ENCODE data around the gene SWT1.

SWT1 gene, protein sequence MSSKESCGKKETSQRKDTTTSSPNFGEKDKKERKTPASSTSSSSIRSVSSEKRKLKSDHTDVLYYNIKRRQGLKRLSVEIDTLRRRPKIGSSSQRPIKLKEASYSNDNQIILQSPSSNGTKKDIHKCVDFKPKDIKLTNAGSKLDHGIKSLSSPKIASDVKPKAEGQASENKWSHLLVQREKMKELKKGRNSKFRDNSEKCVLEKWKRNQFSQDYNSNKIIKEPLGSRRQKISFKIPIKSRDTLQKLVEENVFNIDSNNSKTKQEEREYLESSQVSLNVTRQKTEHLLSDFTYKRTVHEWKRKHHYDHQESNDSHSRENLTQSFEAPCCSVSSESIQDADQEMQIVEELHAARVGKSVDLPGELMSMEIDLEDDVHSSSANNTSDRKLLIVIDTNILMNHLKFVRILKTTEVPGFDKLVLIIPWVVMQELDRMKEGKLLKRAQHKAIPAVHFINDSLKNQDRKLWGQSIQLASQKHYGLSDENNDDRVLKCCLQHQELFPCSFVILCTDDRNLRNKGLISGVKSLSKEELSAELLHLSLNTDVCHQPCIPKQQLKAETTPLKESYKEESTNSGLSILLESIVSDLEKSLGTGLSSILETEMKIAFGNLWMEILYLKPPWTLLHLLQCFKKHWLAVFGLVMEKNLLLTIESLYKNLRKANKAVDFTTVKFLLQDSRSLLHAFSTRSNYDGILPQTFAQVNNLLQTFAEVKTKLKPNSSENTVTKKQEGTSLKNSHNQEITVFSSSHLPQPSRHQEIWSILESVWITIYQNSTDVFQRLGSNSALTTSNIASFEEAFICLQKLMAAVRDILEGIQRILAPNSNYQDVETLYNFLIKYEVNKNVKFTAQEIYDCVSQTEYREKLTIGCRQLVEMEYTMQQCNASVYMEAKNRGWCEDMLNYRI

DNA sequence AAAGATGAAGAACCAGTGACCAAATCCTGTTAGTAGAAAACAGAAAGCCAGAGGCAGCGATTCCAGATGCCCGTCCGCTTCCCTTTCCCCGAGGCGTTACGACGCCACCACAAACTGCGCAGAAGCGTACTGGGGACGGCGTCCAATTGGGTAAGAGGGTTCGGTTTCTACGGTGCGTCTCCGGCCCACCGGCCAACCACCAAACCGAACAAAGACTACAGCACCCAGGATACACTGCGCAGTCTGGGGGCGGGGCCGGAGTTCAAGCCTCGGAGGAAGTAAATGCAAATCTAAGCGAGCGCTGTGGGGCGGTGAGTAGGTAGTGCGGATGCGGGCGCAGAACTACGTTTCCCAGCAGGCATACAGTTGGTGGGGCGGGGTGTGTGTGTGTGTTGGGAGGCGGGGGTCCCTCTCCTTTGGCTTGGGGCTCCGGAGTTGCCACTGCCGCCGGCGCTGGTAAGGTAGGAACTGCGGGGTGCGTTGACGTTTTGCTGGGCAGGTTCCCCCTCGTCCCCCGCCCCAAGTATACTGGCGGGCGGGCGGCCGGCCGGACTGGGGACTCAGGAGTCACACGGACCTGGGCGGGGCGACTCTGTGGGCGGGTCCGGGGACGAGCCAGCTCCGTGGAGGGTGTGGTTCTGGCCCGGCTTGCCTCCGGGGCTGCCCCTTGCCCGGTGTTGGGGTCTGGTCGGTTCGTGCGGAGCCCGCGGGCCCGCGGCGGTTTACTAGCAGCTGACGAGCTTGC is at the start of gene SWT1, which contains the start of gene TRMT1L:
Gene SWT1, plus strand, starts transcription at position 314 of the 745 bp plus-strand sequence. CDS start 3,675 bp downstream, outside the sequence.
Gene TRMT1L, minus strand, starts transcription at position 100 of the 745 bp plus-strand sequence. CDS start 241 bp downstream, outside the sequence.
- peak; percentile 96 to 97 for DNase-seq (ENCODE audit: low read depth in 2 of 2, low spot score in 1 of 2)

DNA sequence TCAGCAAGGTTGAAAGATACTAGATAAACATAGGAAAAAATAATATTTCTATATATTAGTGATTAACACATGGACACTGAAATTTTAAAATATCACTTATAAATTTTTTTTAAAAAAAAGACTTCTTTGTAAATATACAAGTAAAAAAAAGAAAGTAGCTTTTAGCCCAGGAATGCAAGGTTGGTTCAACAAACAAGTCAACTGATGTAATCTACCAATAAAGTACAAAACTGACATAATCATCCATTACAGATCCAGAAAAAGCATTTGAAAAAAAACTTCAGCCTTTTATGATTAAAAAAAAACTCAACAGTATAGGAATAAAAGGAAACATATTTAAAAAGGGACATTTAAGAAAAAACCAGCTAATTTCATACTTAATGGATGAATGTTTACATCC is 48.6 kb upstream of the SWT1 start:
- no peak for DNase-seq (ENCODE audit: low read depth in 2 of 2, low spot score in 1 of 2)

DNA sequence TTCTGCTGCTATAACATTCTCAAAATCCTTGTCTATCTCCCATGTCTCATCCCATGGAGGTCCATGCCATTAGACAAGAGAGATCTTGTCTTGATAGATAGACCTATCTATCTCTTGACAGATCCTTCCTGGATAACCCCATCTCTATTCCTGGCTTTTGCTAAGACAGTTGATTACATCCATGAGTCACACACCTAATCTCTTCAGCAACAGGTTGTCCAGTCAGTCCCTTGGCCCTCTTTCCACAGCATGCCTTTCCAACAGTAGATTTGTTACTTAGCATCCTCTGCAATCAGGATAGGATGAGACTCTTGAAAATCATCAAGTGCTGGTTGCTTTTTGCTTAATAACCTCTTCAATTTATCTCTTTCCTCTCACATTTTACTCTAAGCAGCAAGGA is 46.8 kb upstream of the SWT1 start:
- DNase-seq (ENCODE audit: low read depth in 2 of 2, low spot score in 1 of 2): no peak

DNA sequence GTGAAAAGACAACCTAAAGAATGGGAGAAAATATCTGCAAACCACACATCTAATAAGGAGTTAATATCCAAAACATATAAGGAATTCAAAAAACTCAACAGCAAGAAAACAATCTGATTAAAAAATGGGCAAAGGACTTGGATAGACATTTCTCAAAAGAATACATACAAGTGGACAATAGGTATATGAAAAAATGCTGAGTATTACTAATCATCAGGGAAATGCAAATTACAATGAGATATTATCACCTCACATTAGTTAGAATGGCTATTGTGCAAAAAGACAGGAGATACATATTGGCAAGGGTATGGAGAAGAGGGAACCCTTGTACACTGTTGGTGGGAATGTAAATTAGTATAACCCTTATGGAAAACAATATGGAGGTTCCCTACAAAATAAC is 45.1 kb upstream of the SWT1 start:
- no peak for DNase-seq (ENCODE audit: low read depth in 2 of 2, low spot score in 1 of 2)

DNA sequence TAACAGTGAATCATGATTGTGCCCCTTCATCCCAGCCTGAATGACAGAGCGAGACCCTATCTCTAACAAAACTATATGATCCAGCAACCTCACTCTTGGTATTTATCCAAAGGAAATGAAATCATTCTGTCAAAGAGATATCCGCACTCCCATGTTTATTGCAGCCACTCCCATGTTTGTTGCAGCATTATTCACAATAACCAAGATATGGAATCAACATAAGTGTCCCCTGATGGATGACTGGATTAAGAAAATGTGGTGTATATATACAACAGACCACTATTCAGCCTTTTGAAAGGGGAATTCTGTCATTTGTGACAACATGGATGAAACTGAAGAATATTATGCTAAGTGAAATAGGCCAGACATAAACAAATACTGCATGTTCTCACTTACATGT is 44.6 kb upstream of the SWT1 start:
- no peak for DNase-seq (ENCODE audit: low read depth in 2 of 2, low spot score in 1 of 2)

DNA sequence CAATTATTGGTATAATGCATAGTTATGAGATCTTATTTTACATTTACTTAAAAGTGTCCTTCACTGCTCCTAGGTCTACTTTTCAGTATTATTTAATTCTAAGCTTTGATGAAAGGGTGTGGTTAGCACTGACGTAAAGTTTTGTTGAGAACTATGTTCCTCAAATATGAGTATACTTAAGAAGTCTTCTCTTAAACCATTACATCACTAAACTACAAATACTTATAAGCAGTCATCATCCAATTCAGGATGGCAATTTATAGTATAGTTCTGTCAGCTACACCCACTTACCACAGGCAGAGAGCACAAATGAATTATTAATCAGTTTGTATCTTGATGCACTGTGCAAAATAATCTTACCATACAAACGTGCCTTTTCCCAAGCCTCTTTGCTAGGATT is 27.3 kb upstream of the SWT1 start:
- no peak for DNase-seq (ENCODE audit: low read depth in 2 of 2, low spot score in 1 of 2)

DNA sequence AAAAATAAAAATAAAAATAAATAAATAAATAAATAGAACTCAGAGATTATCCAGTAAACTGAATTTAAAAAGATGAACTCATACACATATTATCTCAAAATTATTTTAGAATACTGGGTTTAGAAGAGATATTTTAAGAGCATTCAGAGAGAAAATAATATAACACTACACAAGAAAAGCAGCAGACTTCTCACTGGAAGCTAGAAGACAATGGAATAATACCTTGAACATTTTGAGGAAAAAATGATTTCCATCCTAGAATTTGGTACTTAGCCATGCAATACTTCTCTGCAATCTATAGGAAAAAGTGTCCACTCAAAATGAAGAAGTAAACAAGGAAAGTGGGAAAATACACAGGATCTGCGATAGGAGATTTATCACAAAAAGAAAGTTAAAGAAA is 24.4 kb upstream of the SWT1 start:
- DNase-seq (ENCODE audit: low read depth in 2 of 2, low spot score in 1 of 2): no peak

DNA sequence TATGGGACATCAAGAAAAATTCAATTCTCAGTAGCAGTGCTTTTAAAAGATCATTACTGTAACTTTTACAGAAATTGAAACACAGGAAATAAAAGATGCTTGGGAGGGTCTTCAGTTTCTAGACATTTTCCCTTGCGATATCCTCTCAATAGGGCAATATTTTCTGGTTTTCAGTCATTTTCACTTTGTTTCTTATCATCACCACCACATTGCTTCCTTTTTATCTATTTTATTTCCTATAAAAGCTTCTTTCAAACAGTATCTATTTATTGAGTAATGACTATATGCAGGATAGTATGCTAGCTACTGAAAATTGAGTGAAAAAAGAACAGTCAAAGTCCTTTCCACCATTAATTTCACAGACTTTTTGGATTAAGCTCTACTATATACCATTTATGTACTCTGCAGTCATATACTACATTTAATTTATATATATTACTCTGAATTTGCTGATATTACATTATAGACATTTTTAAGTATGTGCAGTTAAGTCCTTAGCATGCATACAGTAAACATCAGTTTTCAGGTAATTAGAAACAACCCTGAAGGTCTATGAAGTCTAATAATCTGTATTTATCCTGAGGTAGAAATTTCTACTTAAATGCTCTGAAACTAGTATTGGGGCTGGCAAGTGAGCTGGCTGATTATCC is 18.9 kb upstream of the SWT1 start:
- no peak for DNase-seq (ENCODE audit: low read depth in 2 of 2, low spot score in 1 of 2)

DNA sequence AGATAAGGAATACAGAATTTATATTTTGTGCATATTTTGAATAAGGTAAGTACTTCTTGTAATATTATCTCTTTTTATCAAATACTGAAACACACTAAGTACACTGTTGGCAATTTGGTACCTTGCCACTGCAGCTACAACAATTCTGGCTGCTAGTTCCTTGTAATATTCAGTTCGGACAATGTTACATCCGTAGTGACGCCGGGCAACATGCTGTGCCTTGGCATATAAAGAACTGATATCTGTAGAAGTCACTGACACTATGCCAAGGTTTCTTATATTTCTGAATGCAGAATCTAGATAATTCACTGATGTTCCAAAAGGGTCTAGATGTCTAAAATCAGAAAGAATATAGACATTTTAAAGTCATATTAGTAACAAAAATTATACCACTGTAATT is 17.7 kb upstream of the SWT1 start:
- DNase-seq (ENCODE audit: low read depth in 2 of 2, low spot score in 1 of 2): no peak

DNA sequence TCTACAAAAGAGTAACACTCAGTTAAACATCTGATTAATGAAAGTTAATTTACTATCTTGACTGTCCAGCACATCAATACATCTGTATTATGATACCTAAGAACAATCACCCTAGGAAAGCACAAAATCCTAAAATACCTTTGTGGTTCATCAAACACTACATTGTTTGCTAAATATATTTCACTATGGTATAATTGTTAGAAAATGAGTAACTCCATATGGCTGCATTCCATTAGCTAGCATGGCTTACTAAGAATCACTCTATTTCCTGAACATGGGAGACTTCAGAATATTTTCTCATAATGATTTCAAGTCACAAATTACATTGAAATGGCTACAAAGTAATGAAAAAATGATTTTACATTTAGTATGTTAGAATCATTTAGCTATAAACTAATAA is 12.7 kb upstream of the SWT1 start:
- no peak for DNase-seq (ENCODE audit: low read depth in 2 of 2, low spot score in 1 of 2)

DNA sequence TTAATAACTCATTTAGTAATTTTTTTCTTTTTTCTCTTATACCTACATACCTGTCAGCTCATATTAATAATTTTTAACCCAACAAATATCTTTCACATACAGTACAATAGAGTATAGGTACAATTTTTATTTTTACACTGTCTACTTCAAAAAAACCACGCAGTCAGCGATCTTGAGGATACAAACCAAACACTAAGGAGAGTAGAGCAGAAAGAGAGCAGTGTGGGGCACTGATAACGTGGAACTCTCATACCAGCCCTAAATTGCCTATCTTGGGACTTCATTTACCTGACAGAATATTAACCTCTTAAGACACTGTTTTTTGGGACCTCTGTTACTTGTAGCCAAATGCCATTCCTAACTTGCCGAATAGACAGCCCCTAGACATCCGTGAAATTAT is 5.8 kb upstream of the SWT1 start:
- DNase-seq (ENCODE audit: low read depth in 2 of 2, low spot score in 1 of 2): no peak

DNA sequence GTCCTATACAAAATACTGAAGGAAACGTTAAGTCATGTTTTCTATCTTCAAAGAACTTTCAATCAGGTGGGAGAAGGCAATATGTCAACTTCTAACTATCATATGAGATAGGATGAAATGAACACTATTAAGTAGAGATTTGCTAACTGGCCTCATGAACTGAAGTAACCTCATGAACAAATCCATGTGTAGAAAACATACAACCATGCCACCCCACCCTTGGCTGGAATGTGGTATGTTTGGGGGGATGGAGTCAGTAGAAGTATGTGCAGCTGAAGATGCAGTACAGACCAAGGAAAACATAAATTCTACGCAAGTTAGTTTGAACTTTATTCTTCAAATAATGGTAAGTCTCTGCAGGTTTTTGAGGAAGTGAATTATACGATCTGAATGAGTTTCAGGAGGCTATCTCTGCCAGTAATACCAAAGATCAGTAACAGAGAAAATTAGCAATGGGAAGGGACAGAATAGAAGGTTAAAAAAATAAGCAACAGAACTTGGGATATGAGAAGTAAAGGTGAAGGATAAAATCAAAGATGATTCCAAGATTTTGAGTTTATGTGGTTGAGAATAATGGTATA is 4.7 kb upstream of the SWT1 start:
- DNase-seq (ENCODE audit: low read depth in 2 of 2, low spot score in 1 of 2): no peak

DNA sequence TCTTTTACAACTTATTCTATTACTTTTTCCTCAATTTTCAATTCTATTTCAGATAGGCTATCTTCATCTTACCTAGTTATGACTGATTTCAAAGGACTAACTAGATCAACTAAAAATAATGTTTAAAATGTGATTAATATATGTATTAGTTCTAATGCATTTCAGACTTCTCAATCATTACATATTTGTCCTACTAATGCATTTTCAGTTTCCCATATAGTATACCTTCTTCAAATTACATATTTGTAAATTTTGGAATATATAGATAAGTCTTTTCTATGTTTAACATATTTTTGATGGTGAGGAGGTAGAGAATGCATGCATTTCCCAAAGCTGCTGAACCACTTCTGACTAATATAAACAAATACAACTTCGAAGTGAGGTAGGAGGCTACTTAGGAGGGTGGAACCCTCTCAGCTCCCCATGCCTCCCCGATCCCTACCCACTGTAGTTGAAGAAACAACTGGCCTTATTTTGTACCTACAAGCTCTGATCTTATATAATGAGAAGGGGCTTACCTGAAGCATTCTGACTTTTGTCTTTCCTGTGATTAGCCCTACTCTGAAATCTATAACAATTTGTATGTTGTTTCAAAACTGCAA is 2.0 kb upstream of the SWT1 start:
- no peak for DNase-seq (ENCODE audit: low read depth in 2 of 2, low spot score in 1 of 2)

DNA sequence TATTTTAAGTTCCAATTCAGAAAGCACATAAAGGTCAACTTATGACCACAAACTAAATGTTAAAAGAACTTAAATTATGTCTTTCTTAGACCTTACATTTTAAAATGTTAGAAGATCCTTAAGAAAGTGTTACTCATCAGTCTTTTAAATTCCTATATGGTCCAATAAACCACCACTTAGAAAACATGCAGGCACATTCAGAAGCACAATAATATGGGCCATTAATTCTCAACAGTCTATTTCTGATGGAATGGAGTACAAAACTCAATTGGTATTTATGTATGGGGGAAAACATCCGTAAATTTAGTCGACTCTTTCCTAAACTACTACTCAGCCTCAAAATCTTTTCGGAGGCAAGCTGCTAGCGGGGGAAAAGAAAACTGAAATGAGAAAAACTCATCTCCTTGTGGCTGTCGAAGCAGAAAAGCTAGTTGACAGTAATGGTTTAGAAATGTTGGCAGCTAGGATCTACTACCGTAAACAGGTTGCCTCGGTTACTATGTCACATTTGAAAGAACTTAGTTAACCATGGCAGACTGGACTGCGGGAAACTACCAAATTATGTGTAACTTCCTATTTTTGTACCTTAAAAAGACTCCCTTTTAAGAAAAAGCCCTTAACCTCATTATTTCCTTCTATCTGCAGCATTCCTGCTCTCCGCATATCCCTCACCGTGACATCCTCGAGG is 1.2 kb upstream of the SWT1 start:
- no peak for DNase-seq (ENCODE audit: low read depth in 2 of 2, low spot score in 1 of 2)

DNA sequence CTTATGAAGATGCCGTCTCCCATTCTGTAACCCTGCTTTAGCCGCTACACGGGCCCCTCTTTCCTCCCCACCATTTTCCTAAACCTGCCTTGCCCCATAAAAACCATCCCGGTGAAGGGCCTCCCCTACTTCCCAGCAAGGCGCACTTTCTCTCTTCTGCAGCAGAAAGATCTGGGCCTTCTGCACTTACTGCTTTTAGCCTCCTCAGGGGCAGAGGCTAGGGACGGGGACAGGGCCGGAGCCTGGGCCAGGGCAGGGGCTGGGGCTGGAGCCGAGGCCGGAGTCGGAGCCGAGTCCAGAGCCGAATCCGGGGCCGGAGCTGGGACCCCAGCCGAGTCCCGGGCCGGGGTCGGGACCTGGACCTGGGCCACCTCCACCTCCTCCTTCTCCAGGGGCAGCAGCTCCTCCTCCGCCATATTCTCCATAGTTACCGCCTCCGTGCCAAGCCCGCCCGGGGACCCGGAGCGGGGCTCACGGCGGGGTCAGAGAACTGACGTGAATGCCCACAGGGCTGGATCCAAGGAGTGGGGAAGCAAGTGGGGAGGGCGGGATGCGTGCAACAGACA is 596 bp upstream of the SWT1 start:
- DNase-seq (ENCODE audit: low read depth in 2 of 2, low spot score in 1 of 2): no peak

DNA sequence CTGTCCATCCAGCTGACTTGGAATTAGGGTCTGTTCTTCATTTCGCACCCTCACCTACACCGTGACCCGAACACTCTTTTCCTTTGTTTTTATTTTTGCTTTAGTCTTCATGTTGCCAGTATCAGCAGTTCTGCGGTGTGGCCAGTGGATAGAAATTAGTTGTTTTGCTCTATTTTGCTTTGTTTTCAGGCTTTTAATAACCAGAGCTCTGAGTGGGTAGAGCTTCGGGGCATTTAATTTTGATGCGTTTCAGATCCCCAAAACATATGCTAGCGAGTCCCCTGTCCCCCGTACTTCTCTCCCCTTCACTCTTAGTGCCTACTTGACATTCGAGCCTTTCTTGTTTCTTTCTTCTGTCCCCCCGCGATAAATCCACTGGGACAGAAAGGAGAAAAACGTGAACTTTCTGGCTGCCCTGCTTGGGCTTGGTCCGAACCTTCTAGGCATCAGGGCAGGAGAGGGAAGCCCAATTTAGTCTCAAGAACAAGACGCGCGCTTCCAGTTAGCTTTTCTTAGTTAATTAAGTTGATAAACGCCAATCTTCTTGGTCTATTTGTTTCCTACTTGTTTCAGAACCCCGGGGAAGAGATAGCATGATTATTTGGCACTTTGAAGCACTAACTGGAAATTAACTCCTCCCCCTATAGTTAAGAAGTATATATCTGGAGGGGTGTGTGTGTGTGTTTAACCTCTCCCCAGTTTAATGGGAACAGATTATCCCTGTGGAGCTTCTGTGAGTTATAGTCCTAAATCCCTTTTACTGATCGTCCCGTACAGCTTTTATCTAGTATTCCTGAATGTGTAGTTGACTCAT is 839 bp downstream of the SWT1 start:
- DNase-seq (ENCODE audit: low read depth in 2 of 2, low spot score in 1 of 2): no peak

DNA sequence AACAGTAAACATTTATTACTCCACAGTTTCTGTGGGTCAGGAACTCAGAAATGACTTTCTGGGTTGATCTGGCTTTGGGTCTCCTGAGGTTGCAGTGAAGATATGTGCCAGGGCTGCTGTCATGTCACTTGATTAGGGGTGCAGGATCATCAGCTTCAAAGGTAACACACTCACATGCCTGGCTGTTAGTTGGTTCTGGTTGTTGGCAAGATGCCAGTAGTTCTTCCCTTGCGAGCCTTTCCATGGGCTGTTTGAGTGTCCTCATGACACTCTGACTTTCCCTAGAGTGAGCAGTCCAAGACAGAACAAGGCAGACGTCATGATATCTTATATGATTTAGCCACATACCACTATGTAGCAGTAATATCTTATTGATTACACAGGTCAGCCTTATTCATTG is 1.8 kb downstream of the SWT1 start:
- DNase-seq (ENCODE audit: low read depth in 2 of 2, low spot score in 1 of 2): no peak

DNA sequence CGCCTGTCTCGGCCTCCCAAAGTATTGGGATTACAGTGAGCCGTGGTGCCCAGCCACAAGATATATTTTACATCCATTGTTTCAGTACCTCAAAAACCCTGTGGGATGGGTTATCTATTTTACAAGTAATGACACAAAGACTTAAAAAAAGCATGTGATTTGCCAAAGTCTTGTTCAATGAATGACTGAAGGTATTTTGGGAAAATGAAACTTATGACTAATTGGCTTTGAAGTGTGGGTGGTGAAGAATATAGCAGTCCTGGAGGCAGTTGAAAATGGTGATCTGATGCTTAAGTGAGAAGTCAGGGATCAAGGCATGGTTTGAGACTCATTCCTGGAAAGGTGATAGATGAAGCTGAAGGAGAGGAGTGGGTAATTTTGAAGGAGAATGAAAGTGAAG is 3.0 kb downstream of the SWT1 start:
- DNase-seq (ENCODE audit: low read depth in 2 of 2, low spot score in 1 of 2): no peak

All from stimulated activated CD8-positive, alpha-beta memory T cell treated with anti-CD3 and anti-CD28 coated beads, Interleukin-4, amount 100 ng/mL, for 4 hours (primary cell).